ENCODE data around the gene GLDN.
"Not testable (repeated sequence)": the region's sequence is repeated elsewhere in the genome, so short reads cannot be mapped to it uniquely, and the experiment has no call there.

DNA sequence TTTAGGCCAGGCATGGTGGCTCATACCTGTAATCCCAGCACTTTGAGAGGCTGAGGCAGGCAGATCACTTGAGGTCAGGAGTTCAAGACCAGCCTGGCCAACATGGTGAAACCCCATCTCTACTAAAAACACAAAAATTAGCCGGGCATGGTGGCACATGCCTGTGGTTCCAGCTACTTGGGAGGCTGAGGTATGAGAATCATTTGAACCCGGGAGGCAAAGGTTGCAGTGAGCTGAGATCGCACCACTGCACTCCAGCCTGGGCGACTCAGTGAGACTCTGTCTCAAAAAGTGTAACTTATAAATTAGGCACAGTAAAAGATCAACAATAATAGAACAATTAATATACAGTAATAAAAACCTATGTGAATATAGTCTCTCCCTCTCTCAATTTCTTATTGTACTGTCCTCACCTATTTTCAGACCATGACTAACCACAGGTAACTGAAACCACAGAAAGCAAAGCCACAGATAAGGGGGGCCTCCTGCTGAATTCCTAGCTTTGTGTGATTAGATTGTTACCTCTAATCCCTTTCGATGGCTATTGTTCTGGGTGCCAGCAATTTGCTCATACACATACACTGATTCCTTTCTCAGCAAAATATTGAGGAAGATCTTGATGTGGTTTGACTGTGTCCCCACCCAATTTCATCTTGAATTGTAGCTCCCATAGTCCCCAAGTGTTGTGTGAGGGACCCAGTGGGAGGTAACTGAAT, 104.7 kb downstream of the GLDN start:
- TF ChIP-seq POLR2A, POLR2AphosphoS5 (IDR thresholded peaks at IDR 0.05): not testable (repeated sequence)
- TF ChIP-seq, protein P1, sequence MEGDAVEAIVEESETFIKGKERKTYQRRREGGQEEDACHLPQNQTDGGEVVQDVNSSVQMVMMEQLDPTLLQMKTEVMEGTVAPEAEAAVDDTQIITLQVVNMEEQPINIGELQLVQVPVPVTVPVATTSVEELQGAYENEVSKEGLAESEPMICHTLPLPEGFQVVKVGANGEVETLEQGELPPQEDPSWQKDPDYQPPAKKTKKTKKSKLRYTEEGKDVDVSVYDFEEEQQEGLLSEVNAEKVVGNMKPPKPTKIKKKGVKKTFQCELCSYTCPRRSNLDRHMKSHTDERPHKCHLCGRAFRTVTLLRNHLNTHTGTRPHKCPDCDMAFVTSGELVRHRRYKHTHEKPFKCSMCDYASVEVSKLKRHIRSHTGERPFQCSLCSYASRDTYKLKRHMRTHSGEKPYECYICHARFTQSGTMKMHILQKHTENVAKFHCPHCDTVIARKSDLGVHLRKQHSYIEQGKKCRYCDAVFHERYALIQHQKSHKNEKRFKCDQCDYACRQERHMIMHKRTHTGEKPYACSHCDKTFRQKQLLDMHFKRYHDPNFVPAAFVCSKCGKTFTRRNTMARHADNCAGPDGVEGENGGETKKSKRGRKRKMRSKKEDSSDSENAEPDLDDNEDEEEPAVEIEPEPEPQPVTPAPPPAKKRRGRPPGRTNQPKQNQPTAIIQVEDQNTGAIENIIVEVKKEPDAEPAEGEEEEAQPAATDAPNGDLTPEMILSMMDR (IDR thresholded peaks at IDR 0.05): not testable (repeated sequence)
